Mucosa of rectum (tissue), 2 donors: ENCODE measurements around the gene PRR20A.
"Not testable (repeated sequence)": the region's sequence is repeated elsewhere in the genome, so short reads cannot be mapped to it uniquely, and the experiment has no call there.

Source experiments
- H3K27ac ChIP-seq, 2 donors: one replicate each; pipeline ENCODE4 v1.7.0; 2013; ENCODE audit warnings: inconsistent platforms in 2 of 2, low read depth in 2 of 2, low read length in 2 of 2
- H3K27me3 ChIP-seq, 2 donors: one replicate each; pipeline ENCODE4 v1.7.0; 2013; ENCODE audit warnings: low read length in 2 of 2; ENCODE audit not compliant: control insufficient read depth in 2 of 2, insufficient read depth in 2 of 2
- H3K36me3 ChIP-seq, 2 donors: one replicate each; pipeline ENCODE4 v1.7.0; 2013; ENCODE audit warnings: low read length in 2 of 2; ENCODE audit not compliant: control insufficient read depth in 2 of 2, insufficient read depth in 2 of 2
- H3K4me1 ChIP-seq, 2 donors: one replicate each; pipeline ENCODE4 v1.7.0; 2013; ENCODE audit warnings: low read length in 2 of 2, mild to moderate bottlenecking in 1 of 2; ENCODE audit not compliant: control insufficient read depth in 2 of 2, insufficient read depth in 2 of 2
- H3K4me3 ChIP-seq, 2 donors: one replicate each; pipeline ENCODE4 v1.7.0; 2013; ENCODE audit warnings: low read length in 2 of 2
- H3K9ac ChIP-seq, 2 donors: one replicate each; pipeline ENCODE4 v1.7.0; 2013; ENCODE audit warnings: low read length in 2 of 2, low read depth in 1 of 2, mild to moderate bottlenecking in 1 of 2
- H3K9me3 ChIP-seq, 2 donors: one replicate each; pipeline ENCODE4 v1.7.0; 2013; ENCODE audit warnings: low read length in 2 of 2; ENCODE audit not compliant: control insufficient read depth in 2 of 2
- donor health status: healthy.
- donor health status: Normal muscosa, but diverticular disease.

The PRR20A gene

DNA sequence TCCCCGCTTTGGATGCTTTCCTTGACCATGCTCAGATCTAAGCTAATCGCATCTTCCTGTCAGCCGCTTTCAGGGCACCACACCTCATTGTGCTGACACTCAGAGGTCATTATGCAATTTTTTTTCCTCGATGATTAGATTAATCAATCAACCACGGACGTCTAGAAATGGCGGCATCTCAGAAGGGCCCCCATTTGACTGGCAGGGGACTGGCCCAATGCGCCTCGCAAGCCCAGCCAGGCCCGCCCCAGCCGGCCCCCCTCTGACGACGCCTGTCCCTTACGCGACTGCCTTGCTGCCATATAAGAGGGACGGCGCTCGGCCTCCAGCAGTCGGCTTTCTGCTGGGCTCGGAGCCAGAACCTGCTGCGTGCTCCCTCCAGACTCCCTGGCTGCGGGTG, 13.0 kb downstream of the PRR20A start, which contains the start of gene PRR20C:
Gene PRR20C (plus strand): TSS at position 301 of the 400 bp plus-strand sequence. CDS start 387 bp downstream, outside the sequence.
- not testable (repeated sequence) for H3K9me3 ChIP-seq, H3K9ac ChIP-seq, H3K36me3 ChIP-seq, H3K4me1 ChIP-seq, H3K27ac ChIP-seq, H3K27me3 ChIP-seq, H3K4me3 ChIP-seq

DNA sequence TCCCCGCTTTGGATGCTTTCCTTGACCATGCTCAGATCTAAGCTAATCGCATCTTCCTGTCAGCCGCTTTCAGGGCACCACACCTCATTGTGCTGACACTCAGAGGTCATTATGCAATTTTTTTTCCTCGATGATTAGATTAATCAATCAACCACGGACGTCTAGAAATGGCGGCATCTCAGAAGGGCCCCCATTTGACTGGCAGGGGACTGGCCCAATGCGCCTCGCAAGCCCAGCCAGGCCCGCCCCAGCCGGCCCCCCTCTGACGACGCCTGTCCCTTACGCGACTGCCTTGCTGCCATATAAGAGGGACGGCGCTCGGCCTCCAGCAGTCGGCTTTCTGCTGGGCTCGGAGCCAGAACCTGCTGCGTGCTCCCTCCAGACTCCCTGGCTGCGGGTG, 19.6 kb downstream of the PRR20A start, which contains the start of gene PRR20D:
Gene PRR20D (plus strand): TSS at position 301 of the 400 bp plus-strand sequence. CDS start 387 bp downstream, outside the sequence.
- not testable (repeated sequence) for H3K4me3 ChIP-seq, H3K27me3 ChIP-seq, H3K36me3 ChIP-seq, H3K27ac ChIP-seq, H3K9ac ChIP-seq, H3K4me1 ChIP-seq, H3K9me3 ChIP-seq

- H3K36me3 ChIP-seq, H3K27ac ChIP-seq, H3K4me3 ChIP-seq, H3K9me3 ChIP-seq, H3K4me1 ChIP-seq, H3K9ac ChIP-seq, H3K27me3 ChIP-seq: not testable (repeated sequence)
These were observed 26.2 kb downstream of the PRR20A start, which contains the start of gene PRR20E for GRCh38 chr13:57166897-57167296. Gene PRR20E, plus strand, starts transcription at chr13:57167197. Its CDS starts 387 bp downstream, at chr13:57167584.

DNA sequence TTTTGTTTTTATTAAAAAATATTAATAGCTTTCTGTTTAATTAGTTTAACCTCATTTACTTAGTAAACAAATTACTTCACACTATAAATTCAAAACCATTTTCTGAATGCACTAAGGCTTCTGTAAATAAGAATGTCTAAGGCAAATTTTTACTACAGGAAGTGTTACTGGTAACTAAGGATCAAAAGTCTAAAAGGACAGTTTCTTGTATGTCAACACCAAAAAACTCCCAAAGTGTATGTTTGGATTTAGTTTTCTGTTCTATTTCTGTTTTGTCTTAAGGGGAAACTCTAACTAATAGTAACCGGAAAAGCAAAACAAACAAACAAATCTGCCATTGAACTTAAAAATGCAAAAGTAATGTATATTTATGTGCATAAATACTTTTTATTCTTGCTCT, 50.9 kb downstream of the PRR20A start:
- H3K4me3 ChIP-seq: no peak overlapping the region
- H3K9ac ChIP-seq: no peak overlapping the region
- H3K27me3 ChIP-seq: no peaks in the 10 kb centered on the region
- no peaks in the 10 kb centered on the region for H3K36me3 ChIP-seq
- H3K4me1 ChIP-seq: no peaks in the 10 kb centered on the region
- no peaks in the 10 kb centered on the region for H3K9me3 ChIP-seq
- H3K27ac ChIP-seq: no peak overlapping the region
